Measurements from ENCODE around the gene SLX4.

The SLX4 gene

DNA sequence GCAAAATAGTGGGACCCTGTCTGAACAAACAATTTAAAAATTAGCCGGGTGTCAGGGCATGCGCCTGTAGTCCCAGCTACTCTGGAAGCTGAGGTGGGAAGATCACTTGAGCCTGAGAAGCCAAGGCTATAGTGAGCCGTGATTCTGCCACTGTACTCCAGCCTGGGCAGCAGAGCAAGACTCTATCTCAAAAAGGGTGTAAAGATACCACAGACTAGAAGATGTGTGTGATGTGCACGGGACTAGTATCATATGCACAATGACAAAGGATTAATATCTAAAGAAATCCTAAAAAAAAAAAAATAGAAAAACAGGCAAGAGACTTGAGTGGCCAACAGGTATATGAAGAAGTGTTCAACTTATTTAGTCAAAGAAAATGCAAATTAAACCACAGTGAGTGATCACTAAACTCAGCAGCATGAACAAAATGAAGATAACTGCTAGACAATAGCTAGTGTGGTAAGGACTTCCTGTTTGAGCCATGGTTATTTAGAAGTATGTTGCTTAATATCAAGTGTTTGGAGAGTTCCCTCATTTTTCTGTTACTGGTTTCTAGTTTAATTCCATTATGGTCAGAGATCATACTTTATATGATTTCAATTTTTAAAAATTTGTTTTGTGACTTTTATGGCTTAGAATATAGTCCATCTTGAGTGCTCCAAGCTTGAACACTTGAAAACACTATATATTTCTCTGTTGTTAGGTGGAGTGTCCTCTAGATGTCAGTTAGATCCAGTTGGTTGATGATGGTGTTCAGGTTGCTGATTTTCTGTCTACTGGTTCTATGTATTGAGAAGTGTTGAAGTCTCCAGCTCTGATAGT lies 14.7 kb upstream of the SLX4 start:
- H3K4me3 Mint-ChIP-seq: no peak overlapping the region

DNA sequence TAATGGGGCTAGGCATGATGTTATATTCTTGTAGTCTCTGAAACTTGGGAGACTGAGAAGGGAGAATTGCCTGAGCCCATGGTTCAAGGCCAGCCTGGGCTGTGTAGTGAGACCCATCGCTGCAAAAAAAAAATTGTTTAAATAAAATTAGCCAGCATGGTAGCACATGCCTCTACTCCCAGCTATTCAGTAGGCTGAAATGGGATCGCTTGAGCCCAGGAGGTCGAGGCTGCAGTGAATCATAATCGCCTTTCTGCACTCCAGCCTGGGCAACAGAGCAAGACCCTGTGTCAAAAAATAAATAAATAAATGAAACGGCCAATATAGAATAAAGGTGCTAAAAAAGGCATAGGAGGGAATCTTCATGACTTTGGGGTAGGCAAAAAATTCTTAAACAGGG lies 13.9 kb upstream of the SLX4 start:
- no peak overlapping the region for H3K4me3 Mint-ChIP-seq
- peaks cover 6% of the 10 kb centered on the region for H3K4me1 Mint-ChIP-seq
- no peak overlapping the region for H3K27ac Mint-ChIP-seq
- H3K27me3 Mint-ChIP-seq (ENCODE audit: low read depth): no peaks in the 10 kb centered on the region
- H3K9me3 Mint-ChIP-seq: no peaks in the 10 kb centered on the region
- no peaks in the 10 kb centered on the region for H3K36me3 Mint-ChIP-seq (ENCODE audit: low read depth)
- TF ChIP-seq, protein P1, sequence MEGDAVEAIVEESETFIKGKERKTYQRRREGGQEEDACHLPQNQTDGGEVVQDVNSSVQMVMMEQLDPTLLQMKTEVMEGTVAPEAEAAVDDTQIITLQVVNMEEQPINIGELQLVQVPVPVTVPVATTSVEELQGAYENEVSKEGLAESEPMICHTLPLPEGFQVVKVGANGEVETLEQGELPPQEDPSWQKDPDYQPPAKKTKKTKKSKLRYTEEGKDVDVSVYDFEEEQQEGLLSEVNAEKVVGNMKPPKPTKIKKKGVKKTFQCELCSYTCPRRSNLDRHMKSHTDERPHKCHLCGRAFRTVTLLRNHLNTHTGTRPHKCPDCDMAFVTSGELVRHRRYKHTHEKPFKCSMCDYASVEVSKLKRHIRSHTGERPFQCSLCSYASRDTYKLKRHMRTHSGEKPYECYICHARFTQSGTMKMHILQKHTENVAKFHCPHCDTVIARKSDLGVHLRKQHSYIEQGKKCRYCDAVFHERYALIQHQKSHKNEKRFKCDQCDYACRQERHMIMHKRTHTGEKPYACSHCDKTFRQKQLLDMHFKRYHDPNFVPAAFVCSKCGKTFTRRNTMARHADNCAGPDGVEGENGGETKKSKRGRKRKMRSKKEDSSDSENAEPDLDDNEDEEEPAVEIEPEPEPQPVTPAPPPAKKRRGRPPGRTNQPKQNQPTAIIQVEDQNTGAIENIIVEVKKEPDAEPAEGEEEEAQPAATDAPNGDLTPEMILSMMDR (IDR thresholded peaks at IDR 0.05; ENCODE audit: unreplicated experiment in 3 of 3): no peak

More for the DNA sequence above, 14.7 kb upstream of the SLX4 start:
- no peaks in the 10 kb centered on the region for H3K9me3 Mint-ChIP-seq
- peaks cover 6% of the 10 kb centered on the region for H3K4me1 Mint-ChIP-seq
- no peaks in the 10 kb centered on the region for H3K27me3 Mint-ChIP-seq (ENCODE audit: low read depth)
- TF ChIP-seq, protein P1 (IDR thresholded peaks at IDR 0.05; ENCODE audit: unreplicated experiment in 3 of 3): no peak
- H3K27ac Mint-ChIP-seq: no peak overlapping the region
- no peaks in the 10 kb centered on the region for H3K36me3 Mint-ChIP-seq (ENCODE audit: low read depth)

DNA sequence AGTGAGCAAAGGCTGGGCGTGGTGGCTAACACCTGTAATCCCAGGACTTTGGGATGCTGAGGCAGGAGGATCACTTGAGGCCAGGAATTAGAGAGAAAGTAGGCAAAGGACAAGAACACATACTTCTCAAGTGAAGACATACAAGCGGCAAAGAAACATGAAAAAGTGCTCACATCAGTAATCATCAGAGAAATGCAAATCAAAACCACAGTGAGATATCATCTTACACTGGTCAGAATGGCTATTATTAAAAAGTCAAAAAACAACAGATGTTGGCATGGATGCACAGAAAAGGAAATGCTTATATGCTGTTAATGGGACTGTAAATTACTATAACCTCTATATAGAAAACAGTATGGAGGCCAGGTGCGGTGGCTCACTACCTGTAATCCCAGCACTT lies 12.2 kb upstream of the SLX4 start:
- no peaks in the 10 kb centered on the region for H3K36me3 Mint-ChIP-seq (ENCODE audit: low read depth)
- peaks cover 6% of the 10 kb centered on the region for H3K4me1 Mint-ChIP-seq
- H3K27me3 Mint-ChIP-seq (ENCODE audit: low read depth): no peaks in the 10 kb centered on the region
- TF ChIP-seq, protein P1 (IDR thresholded peaks at IDR 0.05; ENCODE audit: unreplicated experiment in 3 of 3): no peak
- peak overlapping the region in 1 of 3 experiments; percentile 16 for H3K27ac Mint-ChIP-seq
- H3K9me3 Mint-ChIP-seq: no peaks in the 10 kb centered on the region
- no peak overlapping the region for H3K4me3 Mint-ChIP-seq

DNA sequence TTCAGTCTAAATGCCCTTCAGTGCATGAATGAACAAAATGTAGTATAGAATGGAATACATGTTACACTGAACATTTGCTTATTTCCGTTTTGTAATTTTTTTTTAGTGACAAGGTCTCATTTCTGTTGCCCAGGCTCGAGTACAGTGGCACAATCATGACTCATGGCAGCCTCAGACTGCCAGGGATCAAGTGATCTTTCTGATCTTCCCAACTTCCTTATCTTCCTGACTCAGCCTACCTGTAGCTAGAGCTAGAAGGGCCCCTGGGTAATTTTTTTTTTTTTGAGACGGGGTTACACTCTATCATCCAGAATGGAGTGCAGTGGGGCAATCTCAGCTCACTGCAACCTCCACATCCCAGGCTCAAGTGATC lies 7.3 kb upstream of the SLX4 start:
- Mint-ChIP-seq H3K4me1 (peaks cover 6% of the 10 kb centered on the region), H3K4me3 (no peak overlapping the region), H3K27ac (no peak overlapping the region), H3K27me3 (ENCODE audit: low read depth) (no peaks in the 10 kb centered on the region), H3K36me3 (ENCODE audit: low read depth) (peaks cover 26% of the 10 kb centered on the region), H3K9me3 (peaks cover 3% of the 10 kb centered on the region)
- TF ChIP-seq, protein P1 (IDR thresholded peaks at IDR 0.05; ENCODE audit: unreplicated experiment in 3 of 3): no peak

DNA sequence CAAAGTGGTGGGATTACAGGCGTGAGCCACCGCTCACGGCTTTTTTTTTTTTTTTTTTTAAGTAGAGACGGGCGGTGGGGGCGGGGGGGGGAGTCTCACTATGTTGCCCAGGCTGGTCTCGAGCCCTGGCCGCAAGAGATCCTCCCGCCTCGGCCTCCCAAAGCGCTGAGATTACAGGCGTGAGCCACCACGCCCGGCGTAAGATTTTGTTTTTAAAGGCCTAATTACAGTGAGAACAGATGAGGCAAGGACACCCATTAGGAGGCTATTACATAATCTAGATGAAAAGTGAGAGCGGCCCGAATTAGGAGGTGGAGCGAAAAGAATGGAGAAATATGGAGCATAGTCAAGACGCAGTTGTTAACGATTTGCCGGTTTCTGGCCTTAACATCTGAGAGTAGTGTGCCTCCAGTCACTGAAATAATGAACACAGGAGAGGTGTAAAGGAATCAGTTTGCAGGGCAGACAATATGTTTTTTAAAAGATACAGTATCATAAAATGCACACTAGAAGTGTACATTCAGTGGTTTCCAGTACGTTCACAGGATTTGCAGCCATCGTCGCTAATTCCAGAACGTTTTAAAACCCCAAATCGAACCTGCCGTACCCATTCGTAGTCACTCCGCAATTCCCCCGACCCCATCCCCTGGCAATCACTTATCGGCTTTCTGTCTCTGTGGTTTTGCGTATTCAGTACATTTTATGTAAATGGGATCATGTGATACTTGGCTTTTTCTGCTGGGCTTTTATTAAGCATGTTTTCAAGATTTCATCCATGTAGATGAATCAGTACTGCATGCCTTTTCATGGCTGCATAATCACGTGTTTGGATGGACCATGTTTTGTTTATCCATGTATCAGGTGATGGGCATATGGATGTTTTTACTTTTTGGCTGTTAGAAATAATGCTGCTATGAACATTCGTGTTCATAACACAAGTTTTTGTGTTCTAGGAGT lies 1.4 kb upstream of the SLX4 start:
- TF ChIP-seq, protein P1 (IDR thresholded peaks at IDR 0.05; ENCODE audit: unreplicated experiment in 3 of 3): no peak
- Mint-ChIP-seq H3K4me1 (peaks cover 32% of the 10 kb centered on the region), H3K27me3 (ENCODE audit: low read depth) (no peaks in the 10 kb centered on the region), H3K27ac (peak overlapping the region; percentile 48 to 85 (median 49)), H3K4me3 (peak overlapping the region; percentile 89 to 100 (median 100)), H3K9me3 (peaks cover 3% of the 10 kb centered on the region), H3K36me3 (ENCODE audit: low read depth) (peaks cover 35% of the 10 kb centered on the region)

Data from nephron (organoid).